GM11168 (cell line): ENCODE measurements around the gene SDSL.

ENCODE experiments used
- in situ Hi-C: fragments of 300-500 bp; cut with MboI; formaldehyde crosslinking; loops from one replicate; pipeline ENCODE4 v1.12.0; 2022; ENCODE audit warnings: low sequenced_read_pairs; ENCODE audit not compliant: unreplicated experiment

The SDSL gene

GRCh38 chr12:113416091-113416754, 6.0 kb upstream of the SDSL start:
- in situ Hi-C loops, result loop anchor here (10.0 kb wide), 1 partner anchor 101 kb away; no protein-coding TSS in a partner anchor

GRCh38 chr12:113418213-113418879, 3.8 kb upstream of the SDSL start:
- in situ Hi-C loops, result loop anchor here (10.0 kb wide), 1 partner anchor 104 kb away; no protein-coding TSS in a partner anchor

- in situ Hi-C loops, result loop anchor here (10.0 kb wide), 1 partner anchor 226 kb away; no protein-coding TSS in a partner anchor
These were observed 1.1 kb upstream of the SDSL start for GRCh38 chr12:113420996-113421595.

- in situ Hi-C loops, result loop anchor here (10.0 kb wide), 1 partner anchor 228 kb away; no protein-coding TSS in a partner anchor
These were observed 898 bp downstream of the SDSL start for GRCh38 chr12:113422886-113423669.

- in situ Hi-C loops, result loop anchor here (10.0 kb wide), 1 partner anchor 230 kb away; no protein-coding TSS in a partner anchor
These were observed 2.3 kb downstream of the SDSL start for GRCh38 chr12:113424456-113424855.

GRCh38 chr12:113424915-113425823, 3.0 kb downstream of the SDSL start:
- in situ Hi-C loops, result loop anchor here (10.0 to 25.0 kb wide), 2 partner anchors 230 to 487 kb away; no protein-coding TSS in a partner anchor

- in situ Hi-C loops, result loop anchor here (10.0 to 25.0 kb wide), 2 partner anchors 231 to 486 kb away; no protein-coding TSS in a partner anchor
These were observed 3.8 kb downstream of the SDSL start for GRCh38 chr12:113425960-113426453.

GRCh38 chr12:113427882-113428281, 5.7 kb downstream of the SDSL start:
- in situ Hi-C loops, result loop anchor here (10.0 to 25.0 kb wide), 2 partner anchors 233 to 484 kb away; no protein-coding TSS in a partner anchor

- in situ Hi-C loops, result loop anchor here (10.0 to 25.0 kb wide), 2 partner anchors 234 to 484 kb away; no protein-coding TSS in a partner anchor
These were observed 6.3 kb downstream of the SDSL start for GRCh38 chr12:113428482-113428881.

GRCh38 chr12:113432986-113433385, 10.8 kb downstream of the SDSL start:
- in situ Hi-C loops, result loop anchor here (25.0 kb wide), 1 partner anchor 479 kb away; no protein-coding TSS in a partner anchor

- in situ Hi-C loops, result loop anchor here (25.0 kb wide), 1 partner anchor 477 kb away; no protein-coding TSS in a partner anchor
These were observed 13.2 kb downstream of the SDSL start for GRCh38 chr12:113435367-113435766.

GRCh38 chr12:113436586-113436985, 14.4 kb downstream of the SDSL start:
- in situ Hi-C loops, result loop anchor here (25.0 kb wide), 1 partner anchor 476 kb away; no protein-coding TSS in a partner anchor

- in situ Hi-C loops, result loop anchor here (25.0 kb wide), 1 partner anchor 475 kb away; no protein-coding TSS in a partner anchor
These were observed 15.0 kb downstream of the SDSL start for GRCh38 chr12:113436993-113437728.

GRCh38 chr12:113437729-113438100, 15.5 kb downstream of the SDSL start:
- in situ Hi-C loops, result loop anchor here (25.0 kb wide), 1 partner anchor 475 kb away; no protein-coding TSS in a partner anchor

- in situ Hi-C loops, result loop anchor here (25.0 kb wide), 1 partner anchor 474 kb away; no protein-coding TSS in a partner anchor
These were observed 16.5 kb downstream of the SDSL start for GRCh38 chr12:113438523-113439300.

GRCh38 chr12:113439301-113439597, 17.1 kb downstream of the SDSL start:
- in situ Hi-C loops, result loop anchor here (25.0 kb wide), 1 partner anchor 473 kb away; no protein-coding TSS in a partner anchor

GRCh38 chr12:113439606-113440030, 17.4 kb downstream of the SDSL start:
- in situ Hi-C loops, result loop anchor here (25.0 kb wide), 1 partner anchor 473 kb away; no protein-coding TSS in a partner anchor
